GM18858 (cell line): ENCODE results near the gene ENOX2.

Source experiments
- ATAC-seq: cut with Tn5 transposase; IDR thresholded peaks from one replicate; pipeline ENCODE4 v1.9.1; 2021; ENCODE audit not compliant: unreplicated experiment

ENOX2 gene

GRCh38 chrX:130704053-130705038 is 198.7 kb downstream of the ENOX2 start:
- no peak for ATAC-seq

GRCh38 chrX:130702867-130703707 is 199.9 kb downstream of the ENOX2 start:
- no peak for ATAC-seq

GRCh38 chrX:130700629-130701028 is 202.4 kb downstream of the ENOX2 start:
- ATAC-seq: no peak

- ATAC-seq: no peak
Measured at GRCh38 chrX:130699618-130700017, 203.4 kb downstream of the ENOX2 start.

- no peak for ATAC-seq
Measured at GRCh38 chrX:130696542-130696941, 206.5 kb downstream of the ENOX2 start.

- ATAC-seq: no peak
Measured at GRCh38 chrX:130695931-130696330, 207.1 kb downstream of the ENOX2 start.

- no peak for ATAC-seq
Measured at GRCh38 chrX:130694983-130695382, 208.0 kb downstream of the ENOX2 start.

- ATAC-seq: no peak
Measured at GRCh38 chrX:130691576-130691975, 211.4 kb downstream of the ENOX2 start.

- ATAC-seq: no peak
Measured at GRCh38 chrX:130688360-130688759, 214.6 kb downstream of the ENOX2 start.

GRCh38 chrX:130682990-130683389 is 220.0 kb downstream of the ENOX2 start:
- no peak for ATAC-seq

- no peak for ATAC-seq
Measured at GRCh38 chrX:130680164-130681035, 222.6 kb downstream of the ENOX2 start.

GRCh38 chrX:130676861-130677260 is 226.1 kb downstream of the ENOX2 start:
- ATAC-seq: no peak

GRCh38 chrX:130672214-130672613 is 230.8 kb downstream of the ENOX2 start:
- ATAC-seq: no peak

GRCh38 chrX:130669233-130669632 is 233.8 kb downstream of the ENOX2 start:
- ATAC-seq: no peak

- ATAC-seq: no peak
Measured at GRCh38 chrX:130665263-130665662, 237.7 kb downstream of the ENOX2 start.

GRCh38 chrX:130658310-130658709 is 244.7 kb downstream of the ENOX2 start:
- ATAC-seq: no peak

- no peak for ATAC-seq
Measured at GRCh38 chrX:130654409-130654950, 248.5 kb downstream of the ENOX2 start.

- no peak for ATAC-seq
Measured at GRCh38 chrX:130652824-130653578, 250.0 kb downstream of the ENOX2 start.

GRCh38 chrX:130649738-130650137 is 253.3 kb downstream of the ENOX2 start:
- ATAC-seq: no peak

- ATAC-seq: no peak
Measured at GRCh38 chrX:130647468-130647867, 255.5 kb downstream of the ENOX2 start.
